ENCODE results near the gene ZFP90. TPM values are rescaled to one million over a fixed set of nuclear protein-coding genes. Genes with fewer than 3 reads are reported as not detected.

The ZFP90 gene
- 10 to 100 TPM in 1 of 2 donors, 1 to 10 TPM in 1; 9.1 to 20.0 TPM for total RNA-seq

DNA sequence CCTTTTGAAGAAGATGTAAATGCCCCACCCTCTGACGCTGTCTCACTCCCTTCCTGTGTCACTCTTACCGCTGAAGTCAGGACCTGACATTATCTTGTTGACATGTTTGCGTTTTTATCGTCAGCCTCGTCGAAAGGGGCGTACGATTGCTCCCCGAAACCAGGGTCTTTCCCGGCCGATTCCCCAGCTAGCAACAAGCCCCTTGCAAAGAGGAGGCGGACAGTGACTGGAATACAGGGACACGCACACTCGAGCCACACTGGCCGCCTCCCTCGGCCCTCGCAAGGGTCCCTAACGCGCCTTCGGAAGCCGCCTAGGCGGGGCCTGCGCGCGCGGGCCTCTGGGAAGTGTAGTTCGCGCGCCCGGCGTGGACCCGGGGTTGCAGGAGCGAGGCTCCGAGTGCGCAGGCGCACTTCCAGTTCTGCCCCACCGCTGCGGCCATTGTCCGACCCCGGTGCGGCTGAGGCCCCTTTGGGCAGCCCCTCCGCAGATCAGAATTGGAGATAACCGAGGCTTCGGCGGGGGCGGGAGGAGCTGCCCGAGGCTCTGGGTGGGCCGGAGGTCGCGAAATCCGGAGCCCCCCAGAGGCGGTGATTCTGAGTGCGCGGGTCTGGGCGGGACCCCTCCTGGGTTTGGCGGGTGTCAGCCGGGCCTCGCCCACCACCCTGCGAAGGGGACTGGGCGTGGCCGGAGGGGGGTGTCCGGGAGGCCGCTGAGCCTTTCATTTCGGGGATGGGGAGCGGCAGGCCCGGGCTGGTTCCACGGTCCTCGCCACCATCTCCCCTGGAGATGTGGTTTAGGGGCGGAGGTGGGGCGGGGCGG lies at the start of gene ZFP90:
ZFP90 (plus strand) TSS at position 412 of the 822 bp plus-strand sequence. CDS start 502 bp downstream, outside the sequence.
- H3K9me3 ChIP-seq = no peaks in the 10 kb centered on the region
- TF ChIP-seq, protein P1, sequence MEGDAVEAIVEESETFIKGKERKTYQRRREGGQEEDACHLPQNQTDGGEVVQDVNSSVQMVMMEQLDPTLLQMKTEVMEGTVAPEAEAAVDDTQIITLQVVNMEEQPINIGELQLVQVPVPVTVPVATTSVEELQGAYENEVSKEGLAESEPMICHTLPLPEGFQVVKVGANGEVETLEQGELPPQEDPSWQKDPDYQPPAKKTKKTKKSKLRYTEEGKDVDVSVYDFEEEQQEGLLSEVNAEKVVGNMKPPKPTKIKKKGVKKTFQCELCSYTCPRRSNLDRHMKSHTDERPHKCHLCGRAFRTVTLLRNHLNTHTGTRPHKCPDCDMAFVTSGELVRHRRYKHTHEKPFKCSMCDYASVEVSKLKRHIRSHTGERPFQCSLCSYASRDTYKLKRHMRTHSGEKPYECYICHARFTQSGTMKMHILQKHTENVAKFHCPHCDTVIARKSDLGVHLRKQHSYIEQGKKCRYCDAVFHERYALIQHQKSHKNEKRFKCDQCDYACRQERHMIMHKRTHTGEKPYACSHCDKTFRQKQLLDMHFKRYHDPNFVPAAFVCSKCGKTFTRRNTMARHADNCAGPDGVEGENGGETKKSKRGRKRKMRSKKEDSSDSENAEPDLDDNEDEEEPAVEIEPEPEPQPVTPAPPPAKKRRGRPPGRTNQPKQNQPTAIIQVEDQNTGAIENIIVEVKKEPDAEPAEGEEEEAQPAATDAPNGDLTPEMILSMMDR (IDR thresholded peaks at IDR 0.05) = peak in 1 of 2 donors; percentile 23
- no peaks in the 10 kb centered on the region for H3K36me3 ChIP-seq
- H3K27me3 ChIP-seq = no peaks in the 10 kb centered on the region
- peaks cover 0 to 7% of the 10 kb centered on the region in 2 donors for H3K4me1 ChIP-seq
- DNase-seq (ENCODE audit: low spot score) = peak; percentile 86
- peak within 1 kb of the TSS; percentile 68 to 93 for H3K4me3 ChIP-seq
- H3K27ac ChIP-seq = peak within 1 kb of the TSS; percentile 72 to 84

DNA sequence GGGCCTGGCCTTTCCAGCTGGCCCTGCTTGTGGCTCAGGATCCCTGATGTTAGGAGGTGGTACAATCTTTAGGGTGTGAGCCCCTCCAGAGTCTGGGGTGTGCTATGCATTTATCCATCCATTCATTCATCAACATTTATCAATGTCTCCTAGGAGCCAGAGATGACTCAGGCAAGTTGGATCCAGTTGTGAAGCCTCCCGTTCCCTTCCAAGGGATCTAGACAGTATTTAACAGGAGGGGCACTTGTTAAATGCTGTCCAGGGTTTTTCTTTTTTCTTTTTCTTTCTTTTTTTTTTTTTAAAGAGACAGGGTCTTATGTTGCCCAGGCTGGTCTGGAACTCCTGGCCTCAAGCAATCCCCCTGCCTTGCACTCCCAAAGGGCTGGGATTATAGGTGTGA lies 48.7 kb upstream of the ZFP90 start:
- H3K9me3 ChIP-seq = no peaks in the 10 kb centered on the region
- H3K27me3 ChIP-seq = no peaks in the 10 kb centered on the region
- no peaks in the 10 kb centered on the region for H3K36me3 ChIP-seq
- no peak overlapping the region for H3K4me3 ChIP-seq
- TF ChIP-seq, protein P1 (IDR thresholded peaks at IDR 0.05) = no peak
- H3K27ac ChIP-seq = no peak overlapping the region
- DNase-seq (ENCODE audit: low spot score) = no peak
- peaks cover 0 to 5% of the 10 kb centered on the region in 2 donors for H3K4me1 ChIP-seq

DNA sequence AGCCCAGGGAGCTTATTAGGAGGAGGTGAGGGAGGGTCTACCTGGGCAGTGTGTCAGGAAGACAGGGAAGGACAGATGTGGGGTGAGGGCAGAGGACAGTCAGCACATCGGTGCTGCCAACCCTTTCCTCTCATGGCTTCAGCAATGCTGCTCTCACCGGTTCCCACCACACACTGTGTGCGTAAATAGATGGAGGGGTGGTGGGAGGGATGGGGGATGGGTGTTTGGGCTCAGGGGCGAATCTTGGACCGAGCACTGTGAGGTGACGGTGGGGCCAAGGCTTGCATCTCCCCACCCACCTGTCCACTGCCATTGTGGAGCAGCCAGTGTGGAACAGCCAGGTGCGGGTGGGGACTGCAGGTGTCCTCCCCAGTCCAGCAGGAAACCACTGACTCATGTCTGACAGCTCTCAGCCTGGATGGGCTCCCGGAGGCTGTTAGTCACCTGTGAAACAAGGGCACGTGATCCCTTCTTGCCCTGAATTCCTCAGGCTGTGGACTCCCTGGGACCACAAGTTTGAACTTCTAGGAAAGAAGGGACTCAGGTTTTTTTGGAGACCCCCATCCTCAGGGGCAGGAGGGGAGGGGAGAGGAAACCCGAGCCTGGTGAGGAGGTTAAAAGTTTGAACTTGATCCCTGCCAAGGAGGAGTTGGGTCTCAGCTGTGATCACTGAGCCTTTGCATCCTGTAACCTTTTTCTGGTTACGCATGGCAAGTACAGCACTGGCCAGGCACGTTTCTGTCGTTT lies 48.1 kb upstream of the ZFP90 start:
- Histone ChIP-seq H3K27ac (no peak overlapping the region), H3K4me3 (no peak overlapping the region), H3K9me3 (no peaks in the 10 kb centered on the region), H3K4me1 (peaks cover 0 to 5% of the 10 kb centered on the region in 2 donors), H3K27me3 (no peaks in the 10 kb centered on the region), H3K36me3 (no peaks in the 10 kb centered on the region)
- TF ChIP-seq, protein P1 (IDR thresholded peaks at IDR 0.05) = no peak
- DNase-seq (ENCODE audit: low spot score) = no peak

DNA sequence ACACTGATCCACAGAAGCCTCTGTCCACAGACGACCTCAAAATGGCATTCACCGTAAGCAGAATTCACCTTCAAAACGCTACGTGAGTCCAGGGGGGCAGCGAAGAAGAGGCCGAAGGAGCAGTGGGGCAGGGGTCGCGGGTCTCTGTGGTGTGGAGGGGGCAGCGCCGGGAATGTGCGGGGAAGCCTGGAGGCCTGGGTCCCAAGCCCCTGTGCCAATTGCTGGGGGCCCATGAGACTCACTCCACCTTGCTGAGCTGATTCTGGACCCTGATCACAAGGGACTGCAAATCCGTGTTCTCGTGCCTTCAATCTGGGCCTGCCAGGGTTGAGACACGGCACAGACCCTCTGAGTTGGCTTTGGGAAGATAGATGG lies 47.5 kb upstream of the ZFP90 start:
- DNase-seq (ENCODE audit: low spot score) = no peak
- H3K36me3 ChIP-seq = no peaks in the 10 kb centered on the region
- H3K4me1 ChIP-seq = peaks cover 0 to 5% of the 10 kb centered on the region in 2 donors
- H3K27me3 ChIP-seq = no peaks in the 10 kb centered on the region
- H3K4me3 ChIP-seq = no peak overlapping the region
- H3K27ac ChIP-seq = no peak overlapping the region
- no peaks in the 10 kb centered on the region for H3K9me3 ChIP-seq
- TF ChIP-seq, protein P1 (IDR thresholded peaks at IDR 0.05) = no peak

DNA sequence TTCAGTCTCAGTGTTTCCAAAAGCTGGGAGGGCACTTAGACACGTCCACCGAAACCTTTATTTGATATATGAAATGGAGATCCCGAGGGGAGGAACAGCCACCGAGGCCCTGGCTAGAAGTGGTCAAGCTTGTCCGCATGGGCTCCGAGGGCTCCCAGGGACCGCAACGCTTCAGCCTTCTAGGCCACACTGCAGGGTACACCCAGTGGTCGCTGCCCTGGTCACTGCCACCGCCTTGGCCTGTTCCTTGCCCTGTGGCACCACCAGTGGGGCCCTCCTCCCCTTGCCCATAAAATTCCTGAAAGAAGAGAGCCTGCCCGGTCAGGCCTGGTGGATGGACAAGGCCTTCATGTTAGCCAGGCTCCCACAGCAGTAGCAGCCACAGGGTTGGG lies 46.9 kb upstream of the ZFP90 start:
- Histone ChIP-seq H3K4me3 (no peak overlapping the region), H3K27ac (no peak overlapping the region), H3K36me3 (no peaks in the 10 kb centered on the region), H3K9me3 (no peaks in the 10 kb centered on the region), H3K4me1 (peaks cover 0 to 1% of the 10 kb centered on the region in 2 donors), H3K27me3 (no peaks in the 10 kb centered on the region)
- no peak for DNase-seq (ENCODE audit: low spot score)
- TF ChIP-seq, protein P1 (IDR thresholded peaks at IDR 0.05) = no peak

All from right atrium auricular region (tissue), 2 donors.